Measurements from ENCODE around the gene KRTAP2-1. TPM values are rescaled to one million over a fixed set of nuclear protein-coding genes. Genes with fewer than 3 reads are reported as not detected.
"Not testable (repeated sequence)": the region's sequence is repeated elsewhere in the genome, so short reads cannot be mapped to it uniquely, and the experiment has no call there.

The KRTAP2-1 gene
- total RNA-seq, result not detected

- H3K9me3 ChIP-seq; H3K4me1 ChIP-seq; H3K4me3 ChIP-seq; H3K36me3 ChIP-seq; intact Hi-C loops (cut with DNase I); H3K27me3 ChIP-seq; H3K9ac ChIP-seq (ENCODE audit: low read depth in 2 of 2, low read length in 2 of 2); H3K27ac ChIP-seq; DNase-seq: not testable (repeated sequence)
These were observed at the start of gene KRTAP2-1 for GRCh38 chr17:41046735-41047465. KRTAP2-1 (minus strand) TSS chr17:41047316; CDS start chr17:41047267, 49 bp downstream.

GRCh38 chr17:41096055-41096454, 48.9 kb upstream of the KRTAP2-1 start:
- Histone ChIP-seq H3K36me3 (no peaks in the 10 kb centered on the region), H3K9me3 (no peaks in the 10 kb centered on the region), H3K27ac (no peak overlapping the region), H3K9ac (ENCODE audit: low read depth in 2 of 2, low read length in 2 of 2) (no peak overlapping the region), H3K4me3 (no peak overlapping the region), H3K27me3 (no peaks in the 10 kb centered on the region), H3K4me1 (no peaks in the 10 kb centered on the region)
- intact Hi-C loops (cut with DNase I), result no loop called here
- no peak for TF ChIP-seq CTCF (IDR thresholded peaks at IDR 0.05)
- no peak for DNase-seq

- H3K4me1 ChIP-seq; H3K27me3 ChIP-seq; H3K36me3 ChIP-seq; H3K27ac ChIP-seq; H3K9ac ChIP-seq (ENCODE audit: low read depth in 2 of 2, low read length in 2 of 2); DNase-seq; intact Hi-C loops (cut with DNase I); H3K9me3 ChIP-seq; H3K4me3 ChIP-seq: not testable (repeated sequence)
These were observed 41.7 kb upstream of the KRTAP2-1 start for GRCh38 chr17:41088760-41089352.

- intact Hi-C loops (cut with DNase I); H3K27ac ChIP-seq; H3K36me3 ChIP-seq; DNase-seq; H3K4me3 ChIP-seq; H3K27me3 ChIP-seq; H3K9me3 ChIP-seq; H3K9ac ChIP-seq (ENCODE audit: low read depth in 2 of 2, low read length in 2 of 2); H3K4me1 ChIP-seq: not testable (repeated sequence)
These were observed 37.2 kb upstream of the KRTAP2-1 start, which contains the start of gene KRTAP4-7 for GRCh38 chr17:41084100-41084856. KRTAP4-7 (plus strand) TSS chr17:41084150; CDS start chr17:41084207, 57 bp downstream.

- H3K9ac ChIP-seq (ENCODE audit: low read depth in 2 of 2, low read length in 2 of 2); intact Hi-C loops (cut with DNase I): not testable (repeated sequence)
These were observed 36.3 kb upstream of the KRTAP2-1 start for GRCh38 chr17:41083427-41083826.

GRCh38 chr17:41082626-41083025, 35.5 kb upstream of the KRTAP2-1 start:
- H3K27me3 ChIP-seq, result no peaks in the 10 kb centered on the region
- intact Hi-C loops (cut with DNase I), result no loop called here
- no peaks in the 10 kb centered on the region for H3K9me3 ChIP-seq
- H3K27ac ChIP-seq, result no peak overlapping the region
- H3K4me3 ChIP-seq, result no peak overlapping the region
- no peak overlapping the region for H3K9ac ChIP-seq (ENCODE audit: low read depth in 2 of 2, low read length in 2 of 2)
- no peaks in the 10 kb centered on the region for H3K36me3 ChIP-seq
- H3K4me1 ChIP-seq, result no peaks in the 10 kb centered on the region
- no peak for DNase-seq
- TF ChIP-seq CTCF (IDR thresholded peaks at IDR 0.05), result no peak

More at GRCh38 chr17:41083427-41083826, 36.3 kb upstream of the KRTAP2-1 start:
- not testable (repeated sequence) for DNase-seq, H3K4me3 ChIP-seq, H3K36me3 ChIP-seq, H3K9me3 ChIP-seq, H3K27ac ChIP-seq, H3K4me1 ChIP-seq, H3K27me3 ChIP-seq

GRCh38 chr17:41076788-41077187, 29.7 kb upstream of the KRTAP2-1 start:
- intact Hi-C loops (cut with DNase I), result no loop called here
- Histone ChIP-seq H3K4me3 (no peak overlapping the region), H3K9me3 (no peaks in the 10 kb centered on the region), H3K4me1 (no peaks in the 10 kb centered on the region), H3K27me3 (no peaks in the 10 kb centered on the region), H3K9ac (ENCODE audit: low read depth in 2 of 2, low read length in 2 of 2) (no peak overlapping the region), H3K36me3 (no peaks in the 10 kb centered on the region), H3K27ac (no peak overlapping the region)
- TF ChIP-seq CTCF (IDR thresholded peaks at IDR 0.05), result no peak
- DNase-seq, result no peak
